GM12865 (cell line): ENCODE results near the gene BIN1.

Experiments
- DNase-seq: peaks from one replicate; pipeline ENCODE4 v3.0.0; 2010; ENCODE audit warnings: low read depth
- H3K4me3 ChIP-seq: 2 replicates; pipeline ENCODE4 v1.5.1; 2011; ENCODE audit warnings: mild to moderate bottlenecking, low read depth, low read length, control low read depth
- TF ChIP-seq, protein P1 (sequence below): IDR thresholded peaks from 2 replicates; pipeline ENCODE4 v1.5.1; 2011; ENCODE audit warnings: low read length, control low read depth, low read depth, inconsistent platforms; ENCODE audit not compliant: insufficient read depth; ENCODE audit errors: missing control alignments

BIN1 gene

DNA sequence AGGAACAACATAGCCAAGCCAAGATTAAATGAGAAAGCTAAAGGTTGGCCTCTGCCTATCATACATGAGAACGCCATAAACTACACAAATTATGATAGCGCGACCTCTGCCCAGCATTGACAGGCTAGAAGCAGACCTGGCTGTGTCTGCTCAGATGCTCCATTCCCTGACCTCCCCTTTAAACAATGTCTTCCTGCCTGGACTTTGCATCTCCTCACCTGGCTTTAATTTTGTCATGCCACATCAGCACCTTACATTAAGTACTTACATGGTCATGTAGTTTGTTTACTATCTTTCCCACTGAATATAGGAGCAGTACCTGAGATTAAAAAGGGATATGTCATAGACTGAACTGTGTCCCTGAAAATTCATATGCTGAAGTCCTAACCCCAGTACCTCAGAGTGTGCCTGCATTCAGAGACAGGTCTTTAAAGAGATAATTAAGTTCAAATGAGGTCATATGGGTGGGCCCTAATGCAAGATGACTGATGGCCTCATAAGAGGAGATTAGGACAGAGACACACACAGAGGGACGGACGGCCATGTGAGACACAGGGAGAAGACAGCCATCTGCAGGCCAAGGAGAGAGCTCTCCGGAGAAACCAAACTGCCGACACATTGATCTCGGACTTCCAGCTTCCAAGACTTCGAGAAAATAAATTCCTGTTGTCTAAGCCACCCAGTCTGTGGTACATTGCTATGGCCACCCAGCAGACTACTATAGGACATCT lies 103.7 kb downstream of the BIN1 start:
- no peak for DNase-seq
- TF ChIP-seq, protein P1, sequence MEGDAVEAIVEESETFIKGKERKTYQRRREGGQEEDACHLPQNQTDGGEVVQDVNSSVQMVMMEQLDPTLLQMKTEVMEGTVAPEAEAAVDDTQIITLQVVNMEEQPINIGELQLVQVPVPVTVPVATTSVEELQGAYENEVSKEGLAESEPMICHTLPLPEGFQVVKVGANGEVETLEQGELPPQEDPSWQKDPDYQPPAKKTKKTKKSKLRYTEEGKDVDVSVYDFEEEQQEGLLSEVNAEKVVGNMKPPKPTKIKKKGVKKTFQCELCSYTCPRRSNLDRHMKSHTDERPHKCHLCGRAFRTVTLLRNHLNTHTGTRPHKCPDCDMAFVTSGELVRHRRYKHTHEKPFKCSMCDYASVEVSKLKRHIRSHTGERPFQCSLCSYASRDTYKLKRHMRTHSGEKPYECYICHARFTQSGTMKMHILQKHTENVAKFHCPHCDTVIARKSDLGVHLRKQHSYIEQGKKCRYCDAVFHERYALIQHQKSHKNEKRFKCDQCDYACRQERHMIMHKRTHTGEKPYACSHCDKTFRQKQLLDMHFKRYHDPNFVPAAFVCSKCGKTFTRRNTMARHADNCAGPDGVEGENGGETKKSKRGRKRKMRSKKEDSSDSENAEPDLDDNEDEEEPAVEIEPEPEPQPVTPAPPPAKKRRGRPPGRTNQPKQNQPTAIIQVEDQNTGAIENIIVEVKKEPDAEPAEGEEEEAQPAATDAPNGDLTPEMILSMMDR = no peak

DNA sequence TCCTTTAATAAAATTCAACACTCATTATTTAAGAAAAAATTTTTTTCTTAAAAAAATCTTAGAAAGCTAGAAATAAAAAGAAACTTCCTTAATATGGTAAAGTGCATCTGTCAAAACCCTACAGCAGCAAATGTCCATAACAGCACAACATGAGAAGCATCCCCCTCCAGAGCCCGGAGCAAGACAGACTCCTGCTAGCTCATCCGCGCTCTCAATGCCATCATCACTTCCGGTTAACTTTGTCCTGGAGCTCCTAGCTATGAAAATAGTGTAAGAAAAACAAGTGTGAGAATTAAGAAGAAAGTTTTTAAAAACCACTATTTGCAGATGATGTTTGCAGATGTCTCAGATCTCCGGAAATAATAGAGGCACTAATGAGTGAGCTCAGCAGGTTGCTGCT lies 105.2 kb downstream of the BIN1 start:
- no peak overlapping the region for H3K4me3 ChIP-seq
- DNase-seq = no peak
- TF ChIP-seq, protein P1 = no peak

More for the DNA sequence above, 103.7 kb downstream of the BIN1 start:
- no peak overlapping the region for H3K4me3 ChIP-seq

DNA sequence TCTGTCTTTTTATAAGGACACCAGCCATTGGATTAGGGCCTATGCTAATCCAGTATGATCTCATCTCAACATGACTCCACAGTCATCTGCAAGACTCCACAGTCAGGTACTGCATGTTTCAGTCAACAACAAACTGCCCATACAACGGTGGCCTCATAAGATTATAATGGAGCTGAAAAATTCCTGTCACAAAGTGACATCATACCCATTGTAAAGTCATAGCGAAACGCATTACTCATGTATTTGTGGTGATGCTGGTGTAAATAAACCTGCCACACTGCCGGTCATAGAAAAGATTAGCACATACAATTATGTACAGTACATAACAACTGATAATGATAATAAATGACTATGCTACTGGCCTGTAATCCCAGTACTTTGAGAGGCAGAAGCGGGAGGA lies 106.0 kb downstream of the BIN1 start:
- TF ChIP-seq, protein P1 = no peak
- no peak for DNase-seq
- no peak overlapping the region for H3K4me3 ChIP-seq

DNA sequence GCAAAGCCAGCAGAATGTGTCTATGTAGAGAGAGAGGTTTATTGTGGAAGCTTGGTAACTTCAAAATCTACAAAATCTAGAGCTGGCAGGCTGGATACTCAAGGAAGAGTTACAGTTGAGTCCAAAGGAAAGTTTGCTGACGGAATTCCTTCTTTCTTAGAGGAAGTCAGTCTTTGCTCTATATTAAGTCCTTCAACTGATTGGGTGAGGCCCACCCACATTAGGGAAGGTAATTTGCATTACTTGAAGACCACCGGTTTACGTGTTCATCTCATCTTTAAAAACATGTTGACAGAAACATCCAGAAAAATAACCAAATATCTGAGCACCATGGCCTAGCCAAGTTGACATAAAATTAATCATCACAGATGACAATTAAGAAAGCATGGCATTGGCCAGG lies 106.8 kb downstream of the BIN1 start:
- TF ChIP-seq, protein P1 = no peak
- H3K4me3 ChIP-seq = no peak overlapping the region
- DNase-seq = no peak

DNA sequence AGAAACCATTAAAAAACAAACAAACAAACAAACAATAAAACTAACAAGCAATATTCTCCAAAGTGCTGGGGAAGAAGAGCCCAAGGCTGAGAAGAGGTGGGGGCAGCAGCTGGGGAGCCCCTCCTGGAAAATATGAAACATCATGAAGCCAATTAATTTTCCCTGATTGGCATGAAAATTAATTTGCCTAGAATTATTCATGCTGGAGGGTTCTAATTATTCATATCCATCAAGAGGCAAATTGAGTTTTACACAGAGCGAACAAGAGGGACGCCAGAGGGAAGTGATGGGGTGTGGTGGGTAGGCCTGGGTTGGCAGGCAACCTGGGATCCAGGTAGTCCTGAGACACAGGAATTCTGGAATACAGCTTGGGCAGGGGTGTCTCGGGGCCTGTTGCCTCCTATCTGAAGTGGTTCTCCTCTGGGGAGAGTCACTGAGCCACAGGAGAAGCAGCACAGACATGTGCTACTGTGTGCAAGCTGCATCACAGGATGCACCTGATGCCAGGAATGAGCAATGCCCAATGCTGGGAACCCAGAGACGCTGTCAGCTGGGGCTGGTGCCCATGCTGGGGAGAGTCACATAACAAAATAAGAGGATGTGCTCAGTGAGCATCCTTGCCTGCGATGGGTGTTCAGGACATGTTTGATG lies 107.7 kb downstream of the BIN1 start:
- DNase-seq = no peak
- TF ChIP-seq, protein P1 = no peak
- H3K4me3 ChIP-seq = no peak overlapping the region

DNA sequence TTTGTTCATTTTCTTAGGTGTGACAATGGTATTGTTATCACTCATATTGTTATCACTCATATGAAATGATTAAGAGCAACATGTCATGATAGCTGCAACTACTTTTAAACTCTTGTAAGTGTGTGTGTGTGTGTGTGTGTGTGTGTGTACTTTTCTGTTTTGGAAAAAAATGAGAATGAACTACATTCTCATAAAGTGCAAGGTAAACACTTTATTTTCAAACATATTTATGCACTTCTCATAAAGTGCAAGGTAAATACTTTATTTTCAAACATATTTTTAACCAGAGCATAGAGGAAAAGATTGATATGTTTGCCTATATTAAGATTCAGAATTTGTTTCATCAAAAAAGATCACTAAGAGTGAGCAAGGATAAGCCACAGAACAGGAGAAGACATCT lies 108.5 kb downstream of the BIN1 start:
- no peak overlapping the region for H3K4me3 ChIP-seq
- TF ChIP-seq, protein P1 = no peak
- no peak for DNase-seq
